ENCODE measurements around the gene CELA3B. TPM values are rescaled to one million over a fixed set of nuclear protein-coding genes. Genes with fewer than 3 reads are reported as not detected.
"Not testable (repeated sequence)": the region's sequence is repeated elsewhere in the genome, so short reads cannot be mapped to it uniquely, and the experiment has no call there.

The CELA3B gene
- total and polyA plus RNA-seq, 2 of the 8 experiments (the other 6 are each of a cell fraction or from before 2014, with no cell fraction given), result not detected

- CTCF ChIA-PET (ENCODE audit: partially characterized antibody), result interaction anchor here (1.3 kb wide), 1 partner anchor 11 kb away, joined by 3 read pairs; no protein-coding TSS in a partner anchor
- POLR2A ChIA-PET (ENCODE audit: partially characterized antibody), result not testable (repeated sequence)
Observed at GRCh38 chr1:21969066-21969465, 7.8 kb upstream of the CELA3B start.

DNA sequence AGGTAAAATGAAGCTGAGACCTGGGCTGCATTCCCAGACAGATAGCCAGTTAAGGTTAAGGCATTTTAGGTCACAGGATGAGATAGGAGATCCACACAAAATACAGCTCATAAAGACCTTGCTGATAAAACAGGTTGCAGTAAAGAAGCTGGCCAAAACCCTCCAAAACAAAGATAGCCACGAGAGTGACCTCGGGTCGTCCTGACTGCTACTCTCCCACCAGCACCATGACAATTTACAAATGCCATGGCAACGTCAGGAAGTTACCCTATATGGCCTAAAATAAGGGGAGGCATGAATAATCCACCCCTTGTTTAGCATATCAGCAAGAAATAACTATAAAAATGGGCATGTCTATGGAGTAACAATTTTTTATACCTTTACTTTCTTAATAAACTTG is 6.3 kb upstream of the CELA3B start:
- CTCF ChIA-PET (ENCODE audit: partially characterized antibody), result interaction anchor here (0.9 kb wide), 1 partner anchor 85 kb away, joined by 3 read pairs; no protein-coding TSS in a partner anchor
- H2BK15ac ChIP-seq (ENCODE audit: low read length); H2BK20ac ChIP-seq (ENCODE audit: low read length); H3K9me3 ChIP-seq (ENCODE audit: insufficient read depth in 2 of 2, low read depth in 1 of 2, low read length in 1 of 2); H3K23me2 ChIP-seq (ENCODE audit: low read depth, low read length); H2BK5ac ChIP-seq (ENCODE audit: low read depth, low read length); H3K18ac ChIP-seq (ENCODE audit: extremely low read depth, low read length); FAIRE-seq; H3K4me3 ChIP-seq (ENCODE audit: extremely low read depth in 1 of 4, insufficient read depth in 2 of 4, low read depth in 3 of 4, low read length in 4 of 4); H3K9ac ChIP-seq (replicated peaks in 1 of 4; ENCODE audit: extremely low read depth in 1 of 4, low read depth in 3 of 4, low read length in 3 of 4); H4K20me1 ChIP-seq (replicated peaks in 1 of 2; ENCODE audit: control insufficient read depth in 1 of 2, insufficient read depth in 2 of 2, low read length in 2 of 2); H4K8ac ChIP-seq (ENCODE audit: extremely low read depth, insufficient read depth, low read length); H2AK5ac ChIP-seq (ENCODE audit: low read depth, low read length); H2BK120ac ChIP-seq (replicated peaks; ENCODE audit: low read depth, low read length); DNase-seq (ENCODE audit: low read depth in 1 of 2, low spot score in 2 of 2); H3K56ac ChIP-seq (replicated peaks; ENCODE audit: insufficient read length, low read depth, low read length); H3K14ac ChIP-seq (ENCODE audit: insufficient read length); H3K27me3 ChIP-seq (replicated peaks in 1 of 4; ENCODE audit: control insufficient read depth in 3 of 4, extremely low read depth in 1 of 4, insufficient read depth in 3 of 4, low read length in 3 of 4); H3K4me1 ChIP-seq (replicated peaks in 1 of 4; ENCODE audit: control insufficient read depth in 3 of 4, insufficient read depth in 4 of 4, low read length in 3 of 4); H3K79me1 ChIP-seq (ENCODE audit: low read depth, low read length); H2AFZ ChIP-seq (ENCODE audit: low read length); H3K4me2 ChIP-seq (ENCODE audit: insufficient read depth in 1 of 2, low read depth in 2 of 2, low read length in 2 of 2); H4K5ac ChIP-seq (ENCODE audit: insufficient read length, low read depth, low read length); H3K4ac ChIP-seq (replicated peaks; ENCODE audit: insufficient read length, low read depth, low read length); H3K36me3 ChIP-seq (ENCODE audit: control insufficient read depth in 2 of 4, insufficient read depth in 4 of 4, low read length in 3 of 4); H3K27ac ChIP-seq (ENCODE audit: low read depth, low read length); H3K79me2 ChIP-seq (ENCODE audit: control insufficient read depth in 1 of 2, insufficient read depth in 2 of 2, low read length in 2 of 2); POLR2A ChIA-PET (ENCODE audit: partially characterized antibody); H3K23ac ChIP-seq (ENCODE audit: insufficient read length); H4K91ac ChIP-seq (replicated peaks; ENCODE audit: insufficient read length, low read length); H2BK12ac ChIP-seq (ENCODE audit: low read depth, low read length): not testable (repeated sequence)
- WGBS, 2 experiments (ENCODE audit: extremely low coverage in 1 of 2, insufficient coverage in 1 of 2, insufficient read length in 1 of 2, insufficient replicate concordance in 2 of 2, low coverage in 1 of 2, low lambda C conversion rate in 2 of 2, missing lambda C conversion rate in 1 of 2), result 97% methylated on average over 4 of the region's 4 CpGs; no CpG with 5 or more reads in 1 of the 2 experiments

More at GRCh38 chr1:21969066-21969465, 7.8 kb upstream of the CELA3B start:
- H3K36me3 ChIP-seq (ENCODE audit: control insufficient read depth in 2 of 4, insufficient read depth in 4 of 4, low read length in 3 of 4); H2BK5ac ChIP-seq (ENCODE audit: low read depth, low read length); H3K23me2 ChIP-seq (ENCODE audit: low read depth, low read length); H3K4me3 ChIP-seq (ENCODE audit: extremely low read depth in 1 of 4, insufficient read depth in 2 of 4, low read depth in 3 of 4, low read length in 4 of 4); H3K23ac ChIP-seq (ENCODE audit: insufficient read length); H3K56ac ChIP-seq (replicated peaks; ENCODE audit: insufficient read length, low read depth, low read length); H2AFZ ChIP-seq (ENCODE audit: low read length); H3K4me2 ChIP-seq (ENCODE audit: insufficient read depth in 1 of 2, low read depth in 2 of 2, low read length in 2 of 2); H3K14ac ChIP-seq (ENCODE audit: insufficient read length); H3K4ac ChIP-seq (replicated peaks; ENCODE audit: insufficient read length, low read depth, low read length); FAIRE-seq; H2BK15ac ChIP-seq (ENCODE audit: low read length); H2BK20ac ChIP-seq (ENCODE audit: low read length); H3K27me3 ChIP-seq (replicated peaks in 1 of 4; ENCODE audit: control insufficient read depth in 3 of 4, extremely low read depth in 1 of 4, insufficient read depth in 3 of 4, low read length in 3 of 4); H3K79me2 ChIP-seq (ENCODE audit: control insufficient read depth in 1 of 2, insufficient read depth in 2 of 2, low read length in 2 of 2); H3K18ac ChIP-seq (ENCODE audit: extremely low read depth, low read length); H4K5ac ChIP-seq (ENCODE audit: insufficient read length, low read depth, low read length); H2BK12ac ChIP-seq (ENCODE audit: low read depth, low read length); H3K27ac ChIP-seq (ENCODE audit: low read depth, low read length); H4K91ac ChIP-seq (replicated peaks; ENCODE audit: insufficient read length, low read length); H4K8ac ChIP-seq (ENCODE audit: extremely low read depth, insufficient read depth, low read length); H2BK120ac ChIP-seq (replicated peaks; ENCODE audit: low read depth, low read length); DNase-seq (ENCODE audit: low read depth in 1 of 2, low spot score in 2 of 2); H3K9ac ChIP-seq (replicated peaks in 1 of 4; ENCODE audit: extremely low read depth in 1 of 4, low read depth in 3 of 4, low read length in 3 of 4); H3K9me3 ChIP-seq (ENCODE audit: insufficient read depth in 2 of 2, low read depth in 1 of 2, low read length in 1 of 2); H2AK5ac ChIP-seq (ENCODE audit: low read depth, low read length); H3K4me1 ChIP-seq (replicated peaks in 1 of 4; ENCODE audit: control insufficient read depth in 3 of 4, insufficient read depth in 4 of 4, low read length in 3 of 4); H3K79me1 ChIP-seq (ENCODE audit: low read depth, low read length); H4K20me1 ChIP-seq (replicated peaks in 1 of 2; ENCODE audit: control insufficient read depth in 1 of 2, insufficient read depth in 2 of 2, low read length in 2 of 2): not testable (repeated sequence)
- 92% methylated on average over 5 of the region's 5 CpGs; no CpG with 5 or more reads in 1 of the 2 experiments for WGBS, 2 experiments (ENCODE audit: extremely low coverage in 1 of 2, insufficient coverage in 1 of 2, insufficient read length in 1 of 2, insufficient replicate concordance in 2 of 2, low coverage in 1 of 2, low lambda C conversion rate in 2 of 2, missing lambda C conversion rate in 1 of 2)

Measured in H1 (cell line).